Lung (tissue), 12 donors: ENCODE measurements around the gene SMIM5. TPM values are rescaled to one million over a fixed set of nuclear protein-coding genes. Genes with fewer than 3 reads are reported as not detected.

Experiments
- ATAC-seq: fragments of 200-7000 bp; cut with Tn5 transposase; one replicate; pipeline ENCODE4 v1.9.1; 2020; ENCODE audit warnings: moderate number of reproducible peaks; ENCODE audit not compliant: insufficient read depth, low FRiP score
- DNase-seq, 3 donors: peaks; one replicate each; pipeline ENCODE4 v3.0.0-alpha.2; 2013 to 2017
- H3K27ac ChIP-seq, 2 donors: one replicate each; pipeline ENCODE4 v1.5.1; 2013; ENCODE audit warnings: mild to moderate bottlenecking in 2 of 2, moderate library complexity in 2 of 2, control low read depth in 1 of 2, inconsistent platforms in 1 of 2, low read depth in 1 of 2, low read length in 1 of 2
- H3K27me3 ChIP-seq, 3 donors: one replicate each; pipeline ENCODE4 v1.5.1; 2013; ENCODE audit warnings: low read length in 2 of 3; ENCODE audit not compliant: control insufficient read depth in 3 of 3, insufficient read depth in 3 of 3
- H3K36me3 ChIP-seq, 4 donors: one replicate each; pipeline ENCODE4 v1.5.1; 2013; ENCODE audit warnings: low read length in 4 of 4, mild to moderate bottlenecking in 1 of 4, moderate library complexity in 1 of 4; ENCODE audit not compliant: control insufficient read depth in 4 of 4, insufficient read depth in 4 of 4
- H3K4me1 ChIP-seq, 5 donors: one replicate each; pipeline ENCODE4 v1.5.1; 2013; ENCODE audit warnings: low read length in 5 of 5, mild to moderate bottlenecking in 2 of 5, moderate library complexity in 1 of 5; ENCODE audit not compliant: control insufficient read depth in 5 of 5, insufficient read depth in 5 of 5
- H3K4me3 ChIP-seq: one replicate; pipeline ENCODE4 v1.5.1; 2013; ENCODE audit warnings: mild to moderate bottlenecking, control low read depth, moderate library complexity
- H3K9ac ChIP-seq, 2 donors: one replicate each; pipeline ENCODE4 v1.5.1; 2013; ENCODE audit warnings: low read length in 2 of 2, control low read depth in 1 of 2; ENCODE audit not compliant: insufficient read depth in 1 of 2
- H3K9me3 ChIP-seq, 4 donors: one replicate each; pipeline ENCODE4 v1.5.1; 2013; ENCODE audit warnings: low read length in 3 of 4, mild to moderate bottlenecking in 1 of 4, moderate library complexity in 1 of 4; ENCODE audit not compliant: control insufficient read depth in 4 of 4, insufficient read depth in 3 of 4
- CTCF ChIP-seq: IDR thresholded peaks from 2 replicates; pipeline ENCODE4 v1.5.1; 2012; ENCODE audit warnings: mild to moderate bottlenecking; ENCODE audit errors: control extremely low read depth, extremely low read depth
- WGBS, 2 donors: extraction: QIAGEN DNeasy Blood & Tissue Kit; methylation state at CpG; one replicate each; pipeline ENCODE4 v1.1.7; 2013; 5-methylcytosine and 5-hydroxymethylcytosine counted together
- polyA plus RNA-seq, 2 donors: library from polyadenylated mRNA; stranded (reverse); fragments of 200-250 nt; gene quantifications; one replicate each; pipeline ENCODE4 v1.2.1, GENCODE V29; 2013
- total RNA-seq, 2 donors: library from RNA; depleted of rRNA in 1 of 2; stranded (reverse); fragments of >200 nt in 1 of 2; gene quantifications; one replicate each; pipeline ENCODE4 v1.2.1, GENCODE V29; 2014 to 2021
- donor health status: control.
- donor health status: control.
- donor health status: Bipolar disorder and iron deficiency.
- donor health status: healthy.
- donor health status: DM: yes; HTN: yes; CAD: no.

The SMIM5 gene
- total and polyA plus RNA-seq, 4 donors: 2.2 to 7.5 (median 3.9) TPM

- no peak for TF ChIP-seq CTCF
- Histone ChIP-seq H3K4me1 (peaks cover 5 to 26% (median 16%) of the 10 kb centered on the region in 5 donors), H3K27ac (peak overlapping the region; percentile 82 to 87), H3K27me3 (no peaks in the 10 kb centered on the region), H3K36me3 (peaks cover 0 to 9% (median 2%) of the 10 kb centered on the region in 4 donors), H3K9me3 (no peaks in the 10 kb centered on the region), H3K4me3 (no peak overlapping the region), H3K9ac (no peak overlapping the region)
- ATAC-seq (no peak), DNase-seq (peak in 1 of 3 donors; percentile 22)
- WGBS, 2 donors: 48 to 56% methylated on average over 16 of the region's 16 CpGs
Observed at GRCh38 chr17:75635610-75636202, 2.5 kb downstream of the SMIM5 start.

- Histone ChIP-seq H3K4me3 (no peak overlapping the region), H3K9me3 (no peaks in the 10 kb centered on the region), H3K27me3 (no peaks in the 10 kb centered on the region), H3K4me1 (peaks cover 5 to 34% (median 16%) of the 10 kb centered on the region in 5 donors), H3K9ac (no peak overlapping the region), H3K36me3 (peaks cover 0 to 6% (median 0%) of the 10 kb centered on the region in 4 donors), H3K27ac (peak overlapping the region; percentile 82 to 87)
- 90 to 92% methylated on average over 19 of the region's 19 CpGs for WGBS, 2 donors
- TF ChIP-seq CTCF: no peak
- no peak for DNase-seq
- ATAC-seq: no peak
Observed at GRCh38 chr17:75636381-75637142, 3.3 kb downstream of the SMIM5 start.

GRCh38 chr17:75637143-75637538 lies 3.9 kb downstream of the SMIM5 start:
- H3K27me3 ChIP-seq: no peaks in the 10 kb centered on the region
- 78 to 91% methylated on average over 13 of the region's 13 CpGs for WGBS, 2 donors
- H3K36me3 ChIP-seq: peaks cover 0 to 6% (median 0%) of the 10 kb centered on the region in 4 donors
- DNase-seq (peak in 1 of 3 donors; percentile 32), ATAC-seq (no peak)
- no peak for TF ChIP-seq CTCF
- H3K4me3 ChIP-seq: no peak overlapping the region
- H3K4me1 ChIP-seq: peaks cover 5 to 40% (median 18%) of the 10 kb centered on the region in 5 donors
- peak overlapping the region; percentile 82 to 87 for H3K27ac ChIP-seq
- H3K9ac ChIP-seq: no peak overlapping the region
- no peaks in the 10 kb centered on the region for H3K9me3 ChIP-seq
